Measurements from ENCODE around the gene TRIM34.

- TF ChIP-seq CTCF (IDR thresholded peaks at IDR 0.05) = peak; percentile 12 to 71 (median 62)
- TF ChIP-seq POLR2A (IDR thresholded peaks at IDR 0.05) = peak in 1 of 4 donors; percentile 48
These were observed 60.0 kb downstream of the TRIM34 start, which contains the start of gene TRIM5 for GRCh38 chr11:5684646-5685362.

All from esophagus squamous epithelium (tissue), 4 donors.